WI38 (cell line): ENCODE measurements around the gene CHSY1.

ENCODE experiments used
- H3K4me3 ChIP-seq: 2 replicates; pipeline ENCODE4 v1.5.1; 2011; ENCODE audit warnings: low read depth, mild to moderate bottlenecking, control low read depth, low read length
- TF ChIP-seq, protein P1 (sequence below): IDR thresholded peaks from 2 replicates; pipeline ENCODE4 v1.5.1; 2012; ENCODE audit warnings: low read depth, mild to moderate bottlenecking, control low read depth, low read length

CHSY1 gene

DNA sequence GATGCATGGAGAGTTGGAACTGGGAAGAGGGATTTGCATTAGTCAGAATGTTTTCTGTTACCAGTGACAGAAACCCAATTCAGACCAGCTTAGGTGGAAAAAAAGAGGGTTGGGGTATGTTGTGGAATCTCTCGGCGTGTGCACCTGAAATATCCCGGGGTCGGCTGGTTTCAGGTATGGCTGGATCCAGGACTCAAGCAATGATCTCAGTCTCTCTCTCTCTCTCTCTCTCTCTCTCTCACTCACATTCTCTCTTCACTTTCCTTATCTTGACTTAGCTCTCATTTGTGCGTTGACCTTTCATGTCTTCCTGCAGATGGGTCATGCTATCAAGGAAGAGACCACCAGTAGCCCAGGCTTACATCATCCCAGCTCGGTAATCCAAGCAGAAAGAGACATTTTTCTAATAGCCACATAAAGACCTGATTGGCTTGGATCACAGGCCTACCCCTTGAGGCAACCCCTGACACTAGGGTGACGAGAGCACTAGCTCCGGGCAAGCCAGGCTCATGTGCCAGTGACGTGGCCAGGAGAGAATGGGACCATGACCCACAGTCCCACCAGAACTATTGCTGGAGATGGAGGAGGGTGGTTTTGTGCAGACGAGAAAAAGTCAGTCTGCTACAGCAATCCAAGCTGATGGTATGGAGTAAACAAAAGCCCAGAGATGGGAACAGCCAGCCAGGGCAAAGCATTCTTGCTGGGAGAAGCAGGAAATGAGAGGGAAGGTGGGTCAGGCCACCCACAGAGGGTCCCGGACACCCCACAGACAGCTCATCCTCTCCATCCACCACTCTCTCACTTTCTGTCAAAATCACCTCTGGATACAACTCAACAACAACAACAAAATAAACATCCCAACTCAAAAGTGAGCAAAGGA, 91.7 kb downstream of the CHSY1 start:
- H3K4me3 ChIP-seq: no peak overlapping the region
- TF ChIP-seq, protein P1, sequence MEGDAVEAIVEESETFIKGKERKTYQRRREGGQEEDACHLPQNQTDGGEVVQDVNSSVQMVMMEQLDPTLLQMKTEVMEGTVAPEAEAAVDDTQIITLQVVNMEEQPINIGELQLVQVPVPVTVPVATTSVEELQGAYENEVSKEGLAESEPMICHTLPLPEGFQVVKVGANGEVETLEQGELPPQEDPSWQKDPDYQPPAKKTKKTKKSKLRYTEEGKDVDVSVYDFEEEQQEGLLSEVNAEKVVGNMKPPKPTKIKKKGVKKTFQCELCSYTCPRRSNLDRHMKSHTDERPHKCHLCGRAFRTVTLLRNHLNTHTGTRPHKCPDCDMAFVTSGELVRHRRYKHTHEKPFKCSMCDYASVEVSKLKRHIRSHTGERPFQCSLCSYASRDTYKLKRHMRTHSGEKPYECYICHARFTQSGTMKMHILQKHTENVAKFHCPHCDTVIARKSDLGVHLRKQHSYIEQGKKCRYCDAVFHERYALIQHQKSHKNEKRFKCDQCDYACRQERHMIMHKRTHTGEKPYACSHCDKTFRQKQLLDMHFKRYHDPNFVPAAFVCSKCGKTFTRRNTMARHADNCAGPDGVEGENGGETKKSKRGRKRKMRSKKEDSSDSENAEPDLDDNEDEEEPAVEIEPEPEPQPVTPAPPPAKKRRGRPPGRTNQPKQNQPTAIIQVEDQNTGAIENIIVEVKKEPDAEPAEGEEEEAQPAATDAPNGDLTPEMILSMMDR: no peak

DNA sequence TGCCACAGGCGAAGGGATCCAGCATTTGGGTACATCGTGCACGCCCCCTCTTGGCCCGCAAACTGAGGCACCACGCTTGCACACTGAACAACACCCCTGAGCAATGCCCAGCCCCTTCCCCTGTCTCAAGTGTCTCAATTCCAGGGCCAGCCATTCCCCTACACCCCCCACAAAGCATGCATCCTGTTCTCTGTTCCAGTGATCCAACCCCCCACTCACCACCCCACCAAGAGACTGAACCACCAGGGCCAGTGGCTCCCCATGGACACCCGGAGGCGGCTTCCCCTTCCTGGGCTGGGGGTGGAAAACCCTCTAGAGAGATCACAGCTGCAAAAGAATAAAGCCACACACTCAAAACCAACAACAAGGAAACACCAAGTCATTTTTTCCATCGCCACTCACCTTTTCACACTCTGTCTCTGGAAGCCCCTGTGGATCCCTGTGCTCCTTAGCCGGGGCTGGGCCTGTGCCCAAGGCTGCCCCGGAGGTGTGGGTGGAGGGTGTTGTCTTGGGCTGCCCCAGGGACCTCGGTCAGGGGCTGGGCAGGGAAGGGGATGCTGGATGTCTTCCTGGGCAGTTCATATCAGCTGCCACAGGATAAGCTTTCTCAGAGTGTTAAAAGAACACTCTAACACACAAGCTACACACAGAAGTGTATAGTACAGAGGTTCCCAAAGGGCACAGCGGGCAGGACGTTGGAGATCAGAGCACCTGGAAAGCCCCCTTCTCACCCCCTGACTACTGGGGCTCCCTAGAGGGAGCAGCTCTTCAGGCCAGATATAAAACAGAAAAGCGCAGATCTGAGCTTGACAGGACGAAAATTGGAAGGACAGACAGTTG, 92.5 kb downstream of the CHSY1 start:
- TF ChIP-seq, protein P1: no peak
- H3K4me3 ChIP-seq: no peak overlapping the region

DNA sequence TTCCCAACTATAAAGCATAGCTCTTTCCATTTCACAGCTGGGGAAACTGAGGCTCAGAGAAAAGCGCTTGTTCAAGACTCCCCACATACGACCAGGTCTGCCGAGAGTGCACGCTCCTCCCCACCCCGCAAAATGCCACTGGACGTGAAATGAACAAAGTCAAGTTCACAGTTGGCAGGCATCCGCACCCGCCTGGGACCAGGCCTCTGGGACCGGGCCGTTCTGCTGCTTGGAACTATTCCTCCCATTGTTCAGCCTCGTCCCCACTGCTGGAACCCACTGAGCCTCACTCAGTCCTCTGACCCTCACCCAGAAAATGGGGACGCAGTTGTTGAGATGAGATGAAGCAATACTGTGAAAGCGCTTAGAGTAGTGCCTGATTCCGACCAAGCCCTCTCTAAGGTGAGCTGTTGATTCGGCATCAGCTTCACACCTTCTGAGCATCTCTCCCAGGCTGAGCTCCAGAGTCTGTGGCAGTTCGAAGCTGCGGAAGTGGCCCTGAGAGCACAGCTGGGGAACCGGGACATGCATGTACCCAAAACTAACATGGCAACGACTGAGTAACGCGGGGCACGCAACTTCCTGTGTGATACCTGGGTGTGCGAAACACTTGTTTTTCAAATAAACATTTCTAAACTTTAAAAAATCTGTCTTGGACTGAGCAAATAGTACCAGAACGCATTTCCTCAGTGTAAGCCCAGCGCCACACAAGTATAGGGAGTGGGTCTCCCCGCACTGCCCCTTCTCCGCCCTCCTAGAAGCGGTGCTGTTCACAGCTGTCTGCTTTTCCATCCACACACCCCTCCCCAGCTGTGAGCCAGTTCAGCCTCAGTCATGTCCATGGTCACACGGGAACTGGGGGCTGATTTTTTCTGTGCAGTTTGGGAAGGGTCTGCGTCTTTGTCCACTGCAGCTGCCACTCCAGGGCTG, 93.4 kb downstream of the CHSY1 start:
- H3K4me3 ChIP-seq: no peak overlapping the region

DNA sequence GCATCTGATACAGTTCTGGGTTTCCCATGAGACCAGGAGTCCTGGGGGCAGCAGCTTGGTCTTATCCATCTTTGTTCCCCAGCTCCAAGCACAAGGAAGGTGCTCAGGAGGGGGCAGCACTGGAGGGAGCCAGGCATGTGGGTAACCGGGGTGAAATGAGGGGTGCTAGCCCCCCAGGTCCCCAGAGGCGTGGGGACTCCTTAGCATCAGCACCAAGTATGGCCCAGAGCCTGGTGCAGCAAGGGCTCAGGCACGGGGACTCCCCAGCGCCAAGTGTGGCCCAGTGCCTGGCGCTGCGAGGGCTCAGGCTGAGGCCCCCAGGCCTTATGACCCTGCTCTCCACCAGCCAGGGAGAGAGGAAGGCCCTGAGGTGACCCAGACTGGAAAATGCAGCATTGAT, 94.1 kb downstream of the CHSY1 start:
- H3K4me3 ChIP-seq: no peak overlapping the region
- TF ChIP-seq, protein P1: no peak

More for the DNA sequence above, 93.4 kb downstream of the CHSY1 start:
- TF ChIP-seq, protein P1: no peak

DNA sequence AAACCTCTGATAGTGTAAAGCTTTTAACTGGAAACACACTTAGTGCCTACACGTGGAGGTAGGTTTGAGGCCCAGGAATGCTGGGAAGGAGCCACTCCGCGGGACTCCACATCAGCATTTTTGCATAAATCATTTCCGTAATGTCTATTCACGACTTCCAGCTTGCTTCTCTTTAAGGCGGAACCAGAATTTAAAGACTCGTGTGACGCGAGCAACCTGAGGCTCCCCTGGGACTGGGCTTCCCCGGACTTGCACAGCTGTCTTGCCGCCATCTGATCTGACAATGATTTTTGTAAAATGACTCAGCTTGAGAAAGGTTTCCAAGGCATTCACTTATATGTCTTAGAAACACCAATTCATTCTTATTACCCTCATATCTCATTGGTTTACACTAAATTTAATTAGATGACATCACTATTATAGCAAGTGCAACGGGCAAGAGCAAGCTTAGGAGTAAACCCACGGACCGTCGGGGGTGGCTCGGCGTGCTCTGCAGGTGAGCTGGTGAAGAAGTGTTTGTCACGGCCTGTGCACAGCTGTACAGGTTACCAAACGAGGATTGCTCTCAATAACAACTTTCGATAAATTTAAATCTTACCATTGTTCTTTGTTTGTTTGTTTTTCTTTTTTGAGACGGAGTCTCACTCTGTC, 95.2 kb downstream of the CHSY1 start:
- TF ChIP-seq, protein P1: no peak
- H3K4me3 ChIP-seq: no peak overlapping the region

DNA sequence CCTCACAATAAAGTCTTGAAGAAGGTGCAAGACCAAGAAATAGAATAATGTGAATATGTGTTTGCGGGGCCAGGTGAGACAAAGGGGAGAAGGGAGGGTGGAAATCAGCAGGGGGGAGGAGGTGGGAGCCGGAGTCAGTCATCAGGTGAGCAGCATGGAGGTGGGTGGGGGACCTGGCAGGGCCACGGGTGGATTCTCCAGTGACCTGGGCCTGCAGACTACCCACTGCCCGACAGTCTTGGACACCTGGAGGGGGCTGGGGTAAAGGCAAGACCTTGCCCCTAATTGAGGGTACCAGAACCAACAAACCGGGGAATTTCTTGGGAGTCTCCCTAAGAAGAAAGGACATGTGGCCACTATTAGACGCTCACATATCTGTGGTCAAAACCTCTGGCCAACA, 95.8 kb downstream of the CHSY1 start:
- H3K4me3 ChIP-seq: no peak overlapping the region
- TF ChIP-seq, protein P1: no peak
